OCI-LY1 (cell line): ENCODE results near the gene SLC22A4.

Source experiments
- H2AFZ ChIP-seq: fragments of 200-600 bp; sonication (generic), shearing (Covaris generic); 2 replicates; pipeline ENCODE4 v1.6.0; 2014; ENCODE audit warnings: antibody characterized with exemption, mild to moderate bottlenecking, low read length
- H3F3A ChIP-seq: fragments of 200-600 bp; sonication (generic), shearing (Covaris generic); 2 replicates; pipeline ENCODE4 v1.6.0; 2014; ENCODE audit warnings: mild to moderate bottlenecking, antibody characterized with exemption, low read length, moderate library complexity; ENCODE audit not compliant: insufficient read depth
- H3K27ac ChIP-seq: fragments of 200-600 bp; sonication (generic); 2 replicates; pipeline ENCODE4 v1.5.1; 2014; ENCODE audit warnings: low read length, mixed run types, mild to moderate bottlenecking, low read depth; ENCODE audit not compliant: poor library complexity, severe bottlenecking
- H3K27me3 ChIP-seq: fragments of 200-600 bp; sonication (generic); 2 replicates; pipeline ENCODE4 v1.6.0; 2014; ENCODE audit warnings: antibody characterized with exemption, mild to moderate bottlenecking, low read length, moderate library complexity; ENCODE audit not compliant: insufficient read depth
- H3K36me3 ChIP-seq: fragments of 200-600 bp; sonication (generic); 2 replicates; pipeline ENCODE4 v1.6.1; 2014; ENCODE audit warnings: mild to moderate bottlenecking, antibody characterized with exemption, low read length, moderate library complexity, mixed read lengths; ENCODE audit not compliant: insufficient read depth
- H3K4me1 ChIP-seq: fragments of 200-600 bp; sonication (generic); 2 replicates; pipeline ENCODE4 v1.5.1; 2014; ENCODE audit warnings: mild to moderate bottlenecking, low read length, moderate library complexity; ENCODE audit not compliant: insufficient read depth, severe bottlenecking
- H3K4me2 ChIP-seq: fragments of 200-600 bp; sonication (generic), shearing (Covaris generic); 2 replicates; pipeline ENCODE4 v1.6.1; 2014; ENCODE audit warnings: low read length
- H3K4me3 ChIP-seq: fragments of 200-600 bp; sonication (generic); 2 replicates; pipeline ENCODE4 v1.5.1; 2014; ENCODE audit warnings: low read length, low read depth, mild to moderate bottlenecking, mixed read lengths; ENCODE audit not compliant: poor library complexity, severe bottlenecking
- H3K79me2 ChIP-seq: fragments of 200-600 bp; shearing (Covaris generic); 2 replicates; pipeline ENCODE4 v1.6.1; 2016; ENCODE audit warnings: mixed run types, low read length, mixed read lengths; ENCODE audit not compliant: insufficient read depth
- H3K9ac ChIP-seq: fragments of 200-600 bp; sonication (generic), shearing (Covaris generic); 2 replicates; pipeline ENCODE4 v1.6.1; 2014; ENCODE audit warnings: mild to moderate bottlenecking, low read length, mixed read lengths
- H3K9me2 ChIP-seq: fragments of 200-600 bp; sonication (generic), shearing (Covaris generic); 2 replicates; pipeline ENCODE4 v1.6.1; 2014; ENCODE audit warnings: low read depth, mild to moderate bottlenecking, low read length, mixed read lengths
- H3K9me3 ChIP-seq: fragments of 200-600 bp; shearing (Covaris generic); 2 replicates; pipeline ENCODE4 v1.6.1; 2014; ENCODE audit warnings: low read length, mixed read lengths
- H4K20me1 ChIP-seq: fragments of 200-600 bp; sonication (generic), shearing (Covaris generic); 2 replicates; pipeline ENCODE4 v1.6.0; 2016; ENCODE audit warnings: mild to moderate bottlenecking, low read length; ENCODE audit not compliant: insufficient read depth
- EZH2 ChIP-seq: fragments of 200-600 bp; sonication (generic), shearing (Covaris generic); IDR thresholded peaks from 2 replicates; pipeline ENCODE4 v1.8.0; 2017; ENCODE audit warnings: borderline replicate concordance, mixed run types, mild to moderate bottlenecking, antibody characterized with exemption, low read length, moderate library complexity, mixed read lengths
- TF ChIP-seq, protein P1 (sequence below): fragments of 200-600 bp; sonication (generic), shearing (Covaris generic); IDR thresholded peaks from 2 replicates; pipeline ENCODE4 v1.5.1; 2017; ENCODE audit warnings: mild to moderate bottlenecking, antibody characterized with exemption, low read length, moderate library complexity, mixed read lengths

SLC22A4 gene

DNA sequence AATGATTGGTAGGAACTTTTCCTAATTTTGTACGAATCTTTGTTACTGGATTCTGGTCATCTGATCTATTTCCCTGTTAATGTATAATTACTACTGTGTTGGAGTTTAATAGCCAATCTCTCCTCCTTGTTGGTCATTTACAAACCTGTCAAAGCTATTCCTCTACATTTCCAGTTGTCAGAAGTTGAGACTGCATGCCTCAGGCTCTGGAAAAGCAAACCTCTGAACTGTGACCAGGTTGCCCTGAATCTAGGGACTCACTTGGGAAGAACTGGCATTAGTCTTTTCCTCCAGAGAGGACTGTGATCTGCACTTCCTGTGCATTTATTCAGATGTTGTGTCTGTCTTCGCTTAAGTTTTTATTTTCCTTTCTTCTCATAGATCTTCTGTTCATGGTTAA, 20.6 kb upstream of the SLC22A4 start:
- Histone ChIP-seq H4K20me1 (no peaks in the 10 kb centered on the region), H3K79me2 (no peaks in the 10 kb centered on the region), H3K4me3 (no peak overlapping the region), H3K9ac (no peak overlapping the region), H3K4me2 (no peak overlapping the region), H3K9me2 (no peaks in the 10 kb centered on the region), H3K36me3 (no peaks in the 10 kb centered on the region), H2AFZ (no peak overlapping the region), H3F3A (no peaks in the 10 kb centered on the region), H3K9me3 (no peaks in the 10 kb centered on the region), H3K27ac (no peak overlapping the region), H3K4me1 (no peaks in the 10 kb centered on the region), H3K27me3 (peaks cover 8% of the 10 kb centered on the region; the same call in 1 of the 2 replicates)
- TF ChIP-seq, protein P1, sequence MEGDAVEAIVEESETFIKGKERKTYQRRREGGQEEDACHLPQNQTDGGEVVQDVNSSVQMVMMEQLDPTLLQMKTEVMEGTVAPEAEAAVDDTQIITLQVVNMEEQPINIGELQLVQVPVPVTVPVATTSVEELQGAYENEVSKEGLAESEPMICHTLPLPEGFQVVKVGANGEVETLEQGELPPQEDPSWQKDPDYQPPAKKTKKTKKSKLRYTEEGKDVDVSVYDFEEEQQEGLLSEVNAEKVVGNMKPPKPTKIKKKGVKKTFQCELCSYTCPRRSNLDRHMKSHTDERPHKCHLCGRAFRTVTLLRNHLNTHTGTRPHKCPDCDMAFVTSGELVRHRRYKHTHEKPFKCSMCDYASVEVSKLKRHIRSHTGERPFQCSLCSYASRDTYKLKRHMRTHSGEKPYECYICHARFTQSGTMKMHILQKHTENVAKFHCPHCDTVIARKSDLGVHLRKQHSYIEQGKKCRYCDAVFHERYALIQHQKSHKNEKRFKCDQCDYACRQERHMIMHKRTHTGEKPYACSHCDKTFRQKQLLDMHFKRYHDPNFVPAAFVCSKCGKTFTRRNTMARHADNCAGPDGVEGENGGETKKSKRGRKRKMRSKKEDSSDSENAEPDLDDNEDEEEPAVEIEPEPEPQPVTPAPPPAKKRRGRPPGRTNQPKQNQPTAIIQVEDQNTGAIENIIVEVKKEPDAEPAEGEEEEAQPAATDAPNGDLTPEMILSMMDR = no peak
- no peak for TF ChIP-seq EZH2

DNA sequence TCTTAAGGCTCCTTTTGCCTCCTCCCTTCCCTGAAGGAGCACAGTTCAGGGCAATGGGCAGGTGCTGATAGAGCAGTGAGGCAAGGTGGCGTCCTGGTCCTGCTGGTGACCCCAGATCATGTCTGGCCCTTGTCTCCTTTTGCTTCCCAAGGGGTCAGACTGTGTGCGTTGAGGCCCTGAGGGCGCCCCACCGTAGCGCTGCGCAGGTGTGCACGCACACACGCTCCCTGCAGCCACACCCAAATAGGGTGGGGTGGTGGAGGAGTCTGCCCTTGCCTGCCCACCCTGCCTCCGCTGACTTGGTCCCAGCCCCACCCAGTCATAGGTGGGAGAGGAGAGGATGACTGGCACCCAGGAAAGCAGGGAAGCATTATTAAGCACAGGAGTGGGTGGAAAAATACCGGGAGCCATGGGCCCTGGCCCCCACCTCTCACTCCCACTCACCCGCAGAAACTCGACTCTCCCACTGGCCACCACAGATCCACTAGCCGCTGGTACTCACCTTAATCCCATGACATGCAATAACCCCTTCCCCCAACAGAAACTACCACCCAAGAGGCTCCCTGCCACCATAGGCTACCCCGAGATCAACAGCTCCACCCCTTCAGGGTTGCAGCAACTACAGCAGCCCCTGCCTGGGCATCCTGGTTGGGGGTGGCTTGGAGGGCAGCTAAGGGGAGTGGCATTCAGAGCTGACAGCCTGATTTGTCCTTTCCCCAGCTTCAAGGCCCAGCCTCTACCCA, 20.0 kb upstream of the SLC22A4 start:
- Histone ChIP-seq H3K9me3 (no peaks in the 10 kb centered on the region), H3K36me3 (no peaks in the 10 kb centered on the region), H3K9me2 (no peaks in the 10 kb centered on the region), H3K4me1 (no peaks in the 10 kb centered on the region), H3K4me3 (no peak overlapping the region), H3K27me3 (peaks cover 8% of the 10 kb centered on the region; the same call in 1 of the 2 replicates), H3K27ac (no peak overlapping the region), H3K4me2 (no peak overlapping the region), H3F3A (no peaks in the 10 kb centered on the region), H3K9ac (no peak overlapping the region), H2AFZ (no peak overlapping the region), H4K20me1 (no peaks in the 10 kb centered on the region), H3K79me2 (no peaks in the 10 kb centered on the region)
- no peak for TF ChIP-seq EZH2
- TF ChIP-seq, protein P1 = no peak

- Histone ChIP-seq H4K20me1 (no peaks in the 10 kb centered on the region), H2AFZ (no peak overlapping the region), H3K27ac (no peak overlapping the region), H3K79me2 (no peaks in the 10 kb centered on the region), H3K27me3 (peaks cover 8% of the 10 kb centered on the region; the same call in 1 of the 2 replicates), H3K4me3 (no peak overlapping the region), H3K9ac (no peak overlapping the region), H3K36me3 (no peaks in the 10 kb centered on the region), H3K9me2 (no peaks in the 10 kb centered on the region), H3K9me3 (no peaks in the 10 kb centered on the region), H3K4me2 (no peak overlapping the region), H3F3A (no peaks in the 10 kb centered on the region), H3K4me1 (no peaks in the 10 kb centered on the region)
- TF ChIP-seq EZH2 = no peak
- TF ChIP-seq, protein P1 = no peak
Measured at GRCh38 chr5:132275367-132276220, 18.6 kb upstream of the SLC22A4 start.
